Fibroblast of lung (primary cell): ENCODE results near the gene TSPAN5. TPM values are rescaled to one million over a fixed set of nuclear protein-coding genes. Genes with fewer than 3 reads are reported as not detected.

Source experiments
- DNase-seq, 2 donors: peaks; one replicate each; pipeline versions ENCODE4 v3.0.0 to v3.0.0-alpha.2; 2010; ENCODE audit warnings: low read depth in 2 of 2
- H2AFZ ChIP-seq: 2 replicates; pipeline ENCODE4 v1.5.1; 2012; ENCODE audit warnings: low read length, control low read depth, inconsistent platforms
- H3K27ac ChIP-seq: 2 replicates; pipeline ENCODE4 v1.5.1; 2011; ENCODE audit warnings: low read length, control low read depth; ENCODE audit not compliant: insufficient read depth
- H3K27me3 ChIP-seq: 2 replicates; pipeline ENCODE4 v1.5.1; 2011; ENCODE audit warnings: mild to moderate bottlenecking, low read length; ENCODE audit not compliant: control insufficient read depth, insufficient read depth
- H3K36me3 ChIP-seq: 2 replicates; pipeline ENCODE4 v1.5.1; 2011; ENCODE audit warnings: low read length; ENCODE audit not compliant: control insufficient read depth, insufficient read depth
- H3K4me1 ChIP-seq: 2 replicates; pipeline ENCODE4 v1.5.1; 2011; ENCODE audit warnings: low read length; ENCODE audit not compliant: control insufficient read depth, insufficient read depth; ENCODE audit errors: extremely low read depth
- H3K4me2 ChIP-seq: 2 replicates; pipeline ENCODE4 v1.5.1; 2011; ENCODE audit warnings: low read length, control low read depth; ENCODE audit not compliant: insufficient read depth; ENCODE audit errors: extremely low read depth
- H3K4me3 ChIP-seq, 4 experiments: fragments of 200-600 bp in 1 of 4; sonication (generic) in 1 of 4; replicated peaks in 1 of 4; 2 replicates each; pipeline ENCODE4 v1.5.1; 2011 to 2016; ENCODE audit warnings: low read length in 4 of 4, low read depth in 3 of 4, mild to moderate bottlenecking in 3 of 4, control low read depth in 2 of 4, inconsistent platforms in 1 of 4, mixed read lengths in 1 of 4; ENCODE audit not compliant: insufficient read depth in 1 of 4; ENCODE audit errors: control extremely low read depth in 1 of 4
- H3K79me2 ChIP-seq: 2 replicates; pipeline ENCODE4 v1.5.1; 2012; ENCODE audit warnings: mild to moderate bottlenecking, low read length, inconsistent platforms; ENCODE audit not compliant: control insufficient read depth, insufficient read depth
- H3K9ac ChIP-seq: 2 replicates; pipeline ENCODE4 v1.5.1; 2011; ENCODE audit warnings: mild to moderate bottlenecking, low read length, control low read depth; ENCODE audit not compliant: insufficient read depth
- H3K9me3 ChIP-seq: 2 replicates; pipeline ENCODE4 v1.5.1; 2012; ENCODE audit warnings: low read depth, low read length; ENCODE audit not compliant: control insufficient read depth, insufficient read depth
- H4K20me1 ChIP-seq: 2 replicates; pipeline ENCODE4 v1.5.1; 2011; ENCODE audit warnings: low read length; ENCODE audit not compliant: control insufficient read depth, insufficient read depth; ENCODE audit errors: extremely low read depth
- CTCF ChIP-seq, 2 donors: IDR thresholded peaks in 1 of 2; conservative IDR thresholded peaks in 1 of 2; 1 replicate in 1 of 2; 2 replicates in 1 of 2; pipeline ENCODE4 v1.5.1; 2011 to 2012; ENCODE audit warnings: low read length in 2 of 2, control low read depth in 1 of 2, inconsistent platforms in 1 of 2, low read depth in 1 of 2, mild to moderate bottlenecking in 1 of 2
- EZH2 ChIP-seq: IDR thresholded peaks from 2 replicates; pipeline ENCODE4 v1.5.1; 2012; ENCODE audit warnings: low read length, control low read depth, mild to moderate bottlenecking; ENCODE audit errors: missing control alignments
- polyA plus RNA-seq, 2 donors: library from polyadenylated mRNA; depleted of rRNA in 1 of 2; stranded (reverse) in 1 of 2; unstranded in 1 of 2; fragments of >200 nt; gene quantifications; 2 replicates each; pipeline ENCODE4 v1.2.1, GENCODE V29; 2011 to 2012; ENCODE audit warnings: missing spikeins in 1 of 2
- total RNA-seq: library from RNA; depleted of rRNA; stranded (reverse); fragments of >200 nt; gene quantifications from 2 replicates; pipeline ENCODE4 v1.2.1, GENCODE V29; 2014

The TSPAN5 gene
- total and polyA plus RNA-seq, 2 donors (not counting 1 experiment from before 2014, with no cell fraction given): 109 to 129 TPM

GRCh38 chr4:98510757-98511517 is 147.5 kb downstream of the TSPAN5 start:
- Histone ChIP-seq H3K27me3 (no peaks in the 10 kb centered on the region), H3K4me3 (peak overlapping the region in 1 of 4 experiments; percentile 11), H3K27ac (peak overlapping the region; percentile 38), H3K9me3 (no peaks in the 10 kb centered on the region), H3K9ac (no peak overlapping the region), H3K79me2 (peaks cover 52% of the 10 kb centered on the region), H3K36me3 (no peaks in the 10 kb centered on the region), H3K4me1 (peaks cover 13% of the 10 kb centered on the region), H2AFZ (no peak overlapping the region), H3K4me2 (peak overlapping the region; percentile 16), H4K20me1 (no peaks in the 10 kb centered on the region)
- no peak for TF ChIP-seq CTCF (conservative IDR thresholded peaks at IDR 0.05 in 1 of 2, IDR thresholded peaks at IDR 0.05 in 1 of 2; ENCODE audit: low read depth in 1 of 2, low read length in 2 of 2)
- DNase-seq: peak; percentile 94 to 95

- H3K9me3 ChIP-seq: no peaks in the 10 kb centered on the region
- no peak for DNase-seq
- no peak overlapping the region for H3K9ac ChIP-seq
- peak overlapping the region; percentile 33 for H3K27ac ChIP-seq
- no peaks in the 10 kb centered on the region for H4K20me1 ChIP-seq
- no peak for TF ChIP-seq EZH2
- TF ChIP-seq CTCF (conservative IDR thresholded peaks at IDR 0.05 in 1 of 2, IDR thresholded peaks at IDR 0.05 in 1 of 2; ENCODE audit: low read depth in 1 of 2, low read length in 2 of 2): no peak
- peaks cover 51% of the 10 kb centered on the region for H3K79me2 ChIP-seq
- H3K4me1 ChIP-seq: peaks cover 9% of the 10 kb centered on the region
- no peaks in the 10 kb centered on the region for H3K27me3 ChIP-seq
- peak overlapping the region; percentile 16 for H3K4me2 ChIP-seq
- H2AFZ ChIP-seq: no peak overlapping the region
- H3K36me3 ChIP-seq: no peaks in the 10 kb centered on the region
- H3K4me3 ChIP-seq: peak overlapping the region in 1 of 4 experiments; percentile 11
These were observed 148.1 kb downstream of the TSPAN5 start for GRCh38 chr4:98510340-98510739.

DNA sequence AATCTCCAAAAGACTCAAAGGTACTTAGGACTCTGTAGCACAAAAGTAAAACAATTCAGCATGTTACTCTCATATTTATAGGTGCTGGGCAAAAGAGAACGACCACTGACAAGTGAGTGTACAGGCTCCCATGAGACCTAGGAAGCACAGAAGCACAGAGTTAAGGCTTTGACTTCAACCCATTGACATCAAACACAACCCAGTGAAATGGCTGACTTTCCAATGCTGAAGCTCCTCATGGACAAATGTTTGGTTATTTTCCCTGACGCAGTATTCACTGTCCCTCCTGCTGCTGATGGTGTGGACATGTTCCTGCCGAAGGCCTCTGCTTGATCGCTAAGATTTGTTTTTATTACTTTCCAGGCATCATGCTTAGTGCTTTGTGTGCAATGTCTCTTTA is 148.7 kb downstream of the TSPAN5 start:
- TF ChIP-seq EZH2 (no peak), CTCF (conservative IDR thresholded peaks at IDR 0.05 in 1 of 2, IDR thresholded peaks at IDR 0.05 in 1 of 2; ENCODE audit: low read depth in 1 of 2, low read length in 2 of 2) (no peak)
- no peaks in the 10 kb centered on the region for H4K20me1 ChIP-seq
- H3K4me3 ChIP-seq: no peak overlapping the region
- H3K79me2 ChIP-seq: peaks cover 44% of the 10 kb centered on the region
- no peaks in the 10 kb centered on the region for H3K9me3 ChIP-seq
- H3K4me1 ChIP-seq: peaks cover 6% of the 10 kb centered on the region
- no peaks in the 10 kb centered on the region for H3K36me3 ChIP-seq
- H3K27ac ChIP-seq: peak overlapping the region; percentile 33
- no peak overlapping the region for H2AFZ ChIP-seq
- no peak overlapping the region for H3K4me2 ChIP-seq
- DNase-seq: no peak
- no peak overlapping the region for H3K9ac ChIP-seq
- no peaks in the 10 kb centered on the region for H3K27me3 ChIP-seq
